22Rv1 (cell line): Measurements from ENCODE around the gene ENPEP.
"Not testable (repeated sequence)": the region's sequence is repeated elsewhere in the genome, so short reads cannot be mapped to it uniquely, and the experiment has no call there.

Experiments
- CTCF ChIP-seq: fragments of 450-650 bp; IDR thresholded peaks from 2 replicates; pipeline ENCODE4 v1.5.1; 2017; ENCODE audit warnings: mild to moderate bottlenecking
- ZFX ChIP-seq: fragments of 450-650 bp; IDR thresholded peaks from 2 replicates; pipeline ENCODE4 v1.6.1; 2017; ENCODE audit warnings: antibody characterized with exemption, borderline replicate concordance

- TF ChIP-seq CTCF, ZFX: not testable (repeated sequence)
Measured at GRCh38 chr4:110439209-110439608, 36.7 kb upstream of the ENPEP start.
